Iris pigment epithelial cell (primary cell): Measurements from ENCODE around the gene LRP6.
"Not testable (repeated sequence)": the region's sequence is repeated elsewhere in the genome, so short reads cannot be mapped to it uniquely, and the experiment has no call there.

Source experiments
- DNase-seq: peaks from one replicate; pipeline ENCODE4 v3.0.0-alpha.2; 2011; ENCODE audit warnings: low read depth

LRP6 gene

GRCh38 chr12:12121061-12121460, 145.8 kb downstream of the LRP6 start:
- DNase-seq: no peak

GRCh38 chr12:12116677-12117076, 150.2 kb downstream of the LRP6 start:
- no peak for DNase-seq

- no peak for DNase-seq
Observed at GRCh38 chr12:12115514-12115913, 151.3 kb downstream of the LRP6 start.

- DNase-seq: not testable (repeated sequence)
Observed at GRCh38 chr12:12110923-12111555, 155.8 kb downstream of the LRP6 start.

- no peak for DNase-seq
Observed at GRCh38 chr12:12108441-12109058, 158.3 kb downstream of the LRP6 start.

- DNase-seq: no peak
Observed at GRCh38 chr12:12107678-12108077, 159.2 kb downstream of the LRP6 start.

GRCh38 chr12:12099102-12099501, 167.7 kb downstream of the LRP6 start:
- peak; percentile 34 for DNase-seq

GRCh38 chr12:12098691-12099015, 168.2 kb downstream of the LRP6 start:
- DNase-seq: no peak

GRCh38 chr12:12097891-12098690, 168.8 kb downstream of the LRP6 start:
- DNase-seq: no peak

- DNase-seq: peak; percentile 54
Observed at GRCh38 chr12:12095021-12095420, 171.8 kb downstream of the LRP6 start.

GRCh38 chr12:12094481-12094880, 172.4 kb downstream of the LRP6 start:
- no peak for DNase-seq

GRCh38 chr12:12091977-12092663, 174.7 kb downstream of the LRP6 start:
- no peak for DNase-seq

GRCh38 chr12:12091071-12091470, 175.8 kb downstream of the LRP6 start:
- no peak for DNase-seq

GRCh38 chr12:12088761-12089160, 178.1 kb downstream of the LRP6 start:
- no peak for DNase-seq

GRCh38 chr12:12088147-12088546, 178.7 kb downstream of the LRP6 start:
- DNase-seq: no peak

GRCh38 chr12:12087693-12088034, 179.2 kb downstream of the LRP6 start:
- no peak for DNase-seq

GRCh38 chr12:12086973-12087692, 179.7 kb downstream of the LRP6 start:
- no peak for DNase-seq

GRCh38 chr12:12086362-12086761, 180.5 kb downstream of the LRP6 start:
- no peak for DNase-seq

- no peak for DNase-seq
Observed at GRCh38 chr12:12083688-12084087, 183.2 kb downstream of the LRP6 start.

- peak; percentile 44 for DNase-seq
Observed at GRCh38 chr12:12081836-12082497, 184.9 kb downstream of the LRP6 start.

- DNase-seq: peak; percentile 34
Observed at GRCh38 chr12:12079291-12079690, 187.6 kb downstream of the LRP6 start.
